CD4-positive, alpha-beta T cell treated with Interleukin-4 for 1 hour (primary cell): ENCODE measurements around the gene DAB2IP.
A peak's percentile ranks its signal among the peaks of the same experiment; 100 is the strongest.
"Not testable (repeated sequence)": the region's sequence is repeated elsewhere in the genome, so short reads cannot be mapped to it uniquely, and the experiment has no call there.

Experiments
- DNase-seq, 2 donors: peaks; one replicate each; pipeline ENCODE4 v3.0.0-alpha.2; 2020 to 2022

DAB2IP gene

DNA sequence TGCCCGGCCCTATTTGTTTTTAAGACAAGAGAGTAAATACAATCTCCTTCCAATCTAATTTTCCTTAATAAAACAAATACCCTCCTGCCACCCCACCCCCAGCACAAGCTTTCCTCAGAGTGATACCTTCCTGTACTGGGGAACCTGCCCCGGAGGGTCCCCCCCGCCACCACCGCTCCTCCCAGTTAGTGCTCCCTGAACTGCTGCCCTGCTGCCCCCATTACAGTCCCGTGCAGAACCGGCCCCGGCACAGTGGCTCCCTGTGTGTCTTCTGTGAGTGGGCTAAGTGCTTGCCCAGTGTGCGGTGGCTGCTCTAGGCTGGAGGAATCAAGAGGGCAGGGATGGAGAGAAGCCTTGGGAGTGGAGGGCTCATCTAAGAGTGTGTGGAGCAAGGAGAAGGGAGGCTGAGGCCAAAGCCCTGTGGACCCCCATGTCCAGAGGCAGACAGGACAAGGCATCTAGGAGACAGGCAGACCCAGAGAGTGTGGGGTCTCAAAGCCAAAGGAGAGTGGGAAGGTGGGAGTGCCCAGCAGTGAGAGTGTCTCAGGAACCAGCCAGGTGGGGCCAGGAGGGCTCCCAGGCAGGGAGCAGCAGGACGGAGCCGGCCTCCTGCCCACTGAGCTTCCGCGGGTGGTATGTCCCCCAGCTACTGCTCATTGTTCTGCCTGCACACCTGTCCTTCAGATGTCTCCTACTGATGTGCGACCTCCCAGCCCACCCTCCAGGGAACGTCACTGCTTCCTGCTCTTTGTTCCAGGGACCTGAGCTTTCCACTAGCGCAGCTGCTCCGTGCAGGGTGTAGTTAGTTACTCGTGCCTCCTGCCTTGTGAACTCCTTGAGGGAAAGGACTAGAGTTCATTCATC lies 129.0 kb downstream of the DAB2IP start:
- DNase-seq: no peak

GRCh38 chr9:121781145-121781548 lies 129.7 kb downstream of the DAB2IP start:
- DNase-seq: no peak

- no peak for DNase-seq
Measured at GRCh38 chr9:121781701-121782464, 130.4 kb downstream of the DAB2IP start.

DNA sequence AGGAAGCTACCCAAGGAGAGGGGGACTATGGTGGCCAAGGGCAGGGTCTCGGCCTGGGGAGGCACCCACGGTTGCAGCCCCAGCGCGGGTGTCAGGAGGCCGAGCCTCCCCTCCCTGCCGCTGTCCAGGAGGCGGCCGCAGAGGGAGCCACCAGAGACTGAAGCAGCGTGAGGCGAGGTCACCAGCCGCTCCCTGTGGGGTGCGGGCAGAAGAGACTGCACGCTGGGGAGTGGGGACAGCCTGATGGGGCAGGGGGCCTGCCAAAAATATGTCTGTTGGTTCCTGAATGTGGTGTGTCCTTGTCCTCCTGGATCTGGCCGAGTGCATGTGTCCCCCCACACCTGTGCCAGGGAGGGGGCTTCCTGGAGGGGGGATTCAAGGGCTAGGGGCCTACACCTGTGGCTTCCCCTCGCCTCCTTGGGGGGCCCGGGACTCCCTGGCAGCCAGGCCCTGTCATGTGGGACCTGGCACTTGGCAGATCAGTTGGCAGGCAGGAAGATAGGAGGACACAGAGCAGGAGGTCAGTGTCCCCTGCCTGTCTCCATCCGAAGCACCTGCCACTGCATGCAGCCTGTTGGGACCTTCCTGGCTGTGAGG lies 131.2 kb downstream of the DAB2IP start:
- peak in 1 of 2 donors; percentile 8 for DNase-seq

DNA sequence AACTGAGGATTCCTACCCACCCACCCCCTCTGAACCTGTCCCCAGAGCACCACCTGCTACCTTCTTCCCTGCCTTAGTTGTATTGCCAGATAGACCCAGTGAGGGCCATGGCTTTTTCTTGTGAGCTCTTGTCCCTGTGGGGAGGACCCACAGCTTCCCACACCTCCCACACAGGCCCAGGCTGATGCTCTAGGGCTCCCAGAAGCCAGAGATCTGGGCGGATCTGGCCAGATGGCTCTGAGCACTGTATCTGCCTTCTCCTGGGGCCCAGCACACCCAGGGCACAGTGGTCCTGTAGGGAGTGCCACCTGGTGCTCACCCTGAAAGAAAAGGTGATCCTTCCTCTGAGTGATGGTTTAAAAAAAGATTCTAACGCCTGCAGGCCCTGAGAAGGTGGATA lies 131.7 kb downstream of the DAB2IP start:
- DNase-seq: no peak

DNA sequence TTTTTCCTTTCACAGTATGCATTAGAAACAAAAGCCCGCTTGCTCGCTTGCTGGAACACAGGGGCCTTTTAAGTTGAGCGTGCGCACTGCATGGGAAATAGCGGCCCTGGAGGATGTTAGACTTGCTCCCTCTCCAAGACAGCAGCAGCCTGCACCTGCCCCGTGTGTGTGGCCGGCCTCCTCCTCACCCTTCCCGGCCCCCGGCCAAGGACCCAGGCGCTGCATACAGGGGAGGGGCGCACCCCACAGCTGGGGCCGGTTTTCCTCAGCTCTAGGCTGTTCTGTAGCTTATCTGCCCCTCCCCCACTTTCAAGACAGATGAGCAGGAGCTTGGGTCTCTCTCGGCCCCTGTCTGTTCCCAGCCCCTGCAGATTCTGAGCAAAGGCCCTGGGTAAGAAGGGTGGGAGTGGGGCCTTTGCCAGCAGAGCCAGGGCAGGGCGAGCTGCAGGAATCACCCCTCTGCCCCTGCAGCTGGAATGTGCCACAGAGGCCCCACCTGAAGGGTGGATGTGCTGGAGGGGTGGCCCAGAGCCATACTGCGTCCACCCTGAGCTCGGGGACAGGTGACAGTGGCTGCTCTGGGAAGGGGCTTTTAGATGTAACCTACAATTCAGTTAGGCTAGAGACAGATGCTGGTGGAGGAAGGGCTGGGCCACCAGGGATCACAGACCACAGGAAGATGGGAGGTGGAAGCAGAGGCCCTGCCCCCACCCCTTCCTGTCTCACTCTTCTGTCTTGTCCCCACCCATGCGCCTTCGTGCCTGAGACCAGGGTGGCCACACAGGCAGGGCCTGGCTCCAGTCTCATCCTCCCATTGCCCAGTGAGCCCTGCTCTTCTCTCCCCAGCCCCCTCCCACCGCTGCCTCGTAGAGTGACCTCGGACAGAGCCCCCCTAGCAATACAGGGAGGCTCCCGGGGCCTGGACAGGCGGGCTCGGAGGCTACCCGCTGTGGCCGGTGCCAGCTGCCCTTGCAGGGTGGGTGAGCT lies 132.4 kb downstream of the DAB2IP start:
- no peak for DNase-seq

DNA sequence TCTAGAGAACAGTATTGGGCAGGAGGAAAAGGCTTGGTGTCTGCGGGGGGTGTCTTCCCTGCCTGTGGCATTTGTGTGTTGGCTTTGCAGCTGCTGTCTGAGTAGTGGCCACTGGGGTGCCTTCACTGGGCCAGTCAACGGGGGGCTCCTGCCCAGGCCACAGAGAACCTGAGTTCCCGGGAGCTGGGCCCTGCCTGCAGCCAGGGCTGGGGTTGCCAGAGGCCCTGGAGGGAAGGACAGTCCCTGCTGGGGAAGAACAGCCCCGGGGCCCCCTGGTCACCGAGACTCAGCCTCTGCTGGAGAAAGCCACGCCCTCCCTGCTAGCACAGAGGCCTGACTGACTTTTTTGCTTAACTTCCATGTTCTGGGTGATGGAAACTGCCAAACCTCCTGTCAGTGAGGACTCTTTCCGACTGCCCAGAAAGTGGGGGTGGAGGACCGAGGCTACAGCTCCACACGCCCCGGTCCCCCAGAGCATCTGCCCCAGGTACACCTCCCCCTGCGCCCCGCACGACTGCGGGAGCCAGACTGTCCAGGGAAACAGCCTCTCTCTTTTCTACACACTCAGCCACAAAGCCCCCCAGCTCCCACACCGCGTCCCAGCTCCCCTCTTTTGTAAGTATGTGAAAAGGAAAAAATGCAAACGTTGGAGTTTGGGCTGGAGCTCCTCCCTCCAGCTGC lies 133.4 kb downstream of the DAB2IP start:
- DNase-seq: no peak

DNA sequence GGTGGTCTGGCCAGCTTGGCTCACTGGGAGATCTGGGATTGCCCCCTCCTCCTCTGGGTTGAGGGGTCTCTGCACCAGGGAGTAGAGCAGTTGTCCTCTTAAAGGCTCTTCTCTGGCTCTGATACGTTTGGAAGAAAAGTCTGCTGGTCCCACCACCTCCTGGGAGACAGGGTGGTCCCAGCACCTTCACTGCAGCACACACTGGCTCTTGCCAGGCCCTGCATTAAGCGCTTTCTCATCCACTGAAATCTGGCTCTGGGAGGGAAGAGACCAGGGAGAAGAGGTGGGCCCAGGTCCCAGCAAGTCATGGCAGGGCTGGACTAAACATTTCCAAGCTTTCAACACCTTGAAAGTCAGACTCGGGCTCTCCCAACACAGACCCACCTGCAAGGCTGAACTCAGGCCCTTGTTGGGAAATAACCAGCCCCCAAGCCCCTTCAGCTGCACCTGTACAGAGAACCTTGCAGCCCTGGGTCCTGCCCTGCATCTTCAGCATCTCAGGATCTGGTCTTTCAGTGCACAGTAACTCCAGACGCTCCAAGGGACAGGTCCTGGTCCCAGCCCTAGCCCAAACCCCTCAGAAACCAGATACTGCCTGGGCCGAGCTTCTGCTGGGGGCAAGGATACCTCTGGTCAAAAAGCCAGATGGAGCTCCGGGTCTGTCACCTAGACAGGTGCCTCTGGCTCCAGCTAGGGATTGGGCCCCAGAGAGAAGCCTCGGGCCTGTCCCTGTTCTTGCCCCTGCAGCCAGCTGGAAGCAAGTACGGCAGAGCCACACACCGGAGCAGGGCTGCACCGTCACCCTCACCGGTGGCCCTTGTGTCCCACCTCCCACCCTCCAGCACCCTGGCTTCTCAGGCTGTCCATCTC lies 134.5 kb downstream of the DAB2IP start:
- DNase-seq: no peak

DNA sequence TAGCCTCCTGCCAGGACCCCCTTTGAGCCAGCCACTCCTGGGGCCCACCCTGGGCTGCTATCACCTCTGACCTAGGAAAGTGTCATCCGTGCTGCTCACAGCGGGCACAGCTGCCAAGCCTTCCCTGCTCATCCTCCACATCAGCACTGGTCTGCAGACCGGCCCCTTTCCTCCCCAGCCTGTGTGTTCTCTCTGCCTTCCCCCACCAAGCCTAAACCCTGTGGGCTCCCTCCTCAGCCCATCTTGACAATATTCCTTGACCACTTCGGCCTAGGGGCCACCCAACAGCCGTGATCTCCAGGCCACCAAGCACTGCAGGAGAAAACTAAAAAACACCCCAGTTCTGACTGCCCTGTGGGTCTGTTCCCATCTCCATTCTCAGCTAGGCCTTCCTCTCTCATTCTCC lies 135.1 kb downstream of the DAB2IP start:
- no peak for DNase-seq

GRCh38 chr9:121786998-121787422 lies 135.6 kb downstream of the DAB2IP start:
- no peak for DNase-seq

GRCh38 chr9:121788686-121789366 lies 137.4 kb downstream of the DAB2IP start:
- DNase-seq: no peak

GRCh38 chr9:121790841-121791240 lies 139.4 kb downstream of the DAB2IP start:
- no peak for DNase-seq

DNA sequence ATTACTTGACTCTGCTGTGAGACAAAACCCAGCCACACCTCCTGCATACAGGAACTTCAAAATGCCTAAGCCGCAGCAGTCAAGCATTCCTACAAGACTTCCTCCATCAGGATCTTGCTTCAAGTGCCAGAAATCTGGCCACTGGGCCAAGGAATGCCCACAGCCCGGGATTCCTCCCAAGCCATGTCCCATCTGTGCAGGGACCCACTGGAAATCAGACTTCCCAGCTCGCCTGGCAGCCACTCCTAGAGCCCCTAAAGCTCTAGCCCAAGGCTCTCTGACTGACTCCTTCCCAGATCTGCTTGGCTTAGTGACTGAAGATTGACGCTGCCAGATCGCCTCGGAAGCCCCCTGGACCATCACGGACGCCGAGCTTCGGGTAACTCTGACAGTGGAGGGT lies 141.0 kb downstream of the DAB2IP start:
- not testable (repeated sequence) for DNase-seq

- not testable (repeated sequence) for DNase-seq
Measured at GRCh38 chr9:121794334-121794733, 142.9 kb downstream of the DAB2IP start.

GRCh38 chr9:121797081-121797480 lies 145.6 kb downstream of the DAB2IP start:
- no peak for DNase-seq

DNA sequence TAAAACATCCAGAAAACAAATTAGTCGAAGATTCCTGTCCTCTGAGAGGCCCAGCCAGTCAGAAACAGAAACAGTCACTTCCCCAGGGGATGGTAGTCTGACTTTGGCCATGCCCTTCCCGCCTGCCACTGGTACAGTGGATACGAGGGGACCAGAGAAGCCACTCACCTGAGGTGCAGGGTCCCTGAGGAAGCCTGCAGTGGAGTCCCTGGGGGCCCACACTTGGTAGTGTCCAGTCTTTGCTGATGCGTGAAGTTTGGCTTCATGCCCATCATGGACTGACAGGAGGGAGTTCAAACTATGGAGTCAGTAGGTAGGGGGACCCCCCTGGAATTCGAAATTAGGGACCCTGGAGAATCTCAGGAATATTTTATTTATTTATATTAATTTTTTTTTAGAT lies 147.5 kb downstream of the DAB2IP start:
- DNase-seq: no peak

GRCh38 chr9:121800376-121800775 lies 148.9 kb downstream of the DAB2IP start:
- DNase-seq: no peak

DNA sequence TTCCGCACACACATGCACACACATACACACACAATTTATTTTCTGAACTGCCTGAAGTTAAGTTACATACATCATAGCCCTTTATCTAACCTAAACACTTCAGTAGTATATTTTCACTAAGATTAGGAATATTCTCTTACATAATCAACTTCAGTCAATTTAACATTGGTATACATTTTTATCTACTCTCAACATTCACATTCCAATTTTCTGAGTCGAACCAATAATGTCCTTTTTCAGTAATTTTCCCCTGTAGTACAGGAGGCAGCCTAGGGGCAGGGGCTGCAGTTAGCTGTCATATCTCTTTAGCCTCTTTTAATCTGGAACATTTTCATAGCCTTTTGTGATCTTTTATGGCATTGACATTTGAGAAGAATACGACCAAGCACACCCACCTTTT lies 150.1 kb downstream of the DAB2IP start:
- DNase-seq: no peak

- DNase-seq: no peak
Measured at GRCh38 chr9:121802753-121803152, 151.3 kb downstream of the DAB2IP start.
